ENCODE results near the gene DCDC2C. TPM values are rescaled to one million over a fixed set of nuclear protein-coding genes. Genes with fewer than 3 reads are reported as not detected.

The DCDC2C gene
- total RNA-seq, 4 donors from 2014 or later, result not detected

DNA sequence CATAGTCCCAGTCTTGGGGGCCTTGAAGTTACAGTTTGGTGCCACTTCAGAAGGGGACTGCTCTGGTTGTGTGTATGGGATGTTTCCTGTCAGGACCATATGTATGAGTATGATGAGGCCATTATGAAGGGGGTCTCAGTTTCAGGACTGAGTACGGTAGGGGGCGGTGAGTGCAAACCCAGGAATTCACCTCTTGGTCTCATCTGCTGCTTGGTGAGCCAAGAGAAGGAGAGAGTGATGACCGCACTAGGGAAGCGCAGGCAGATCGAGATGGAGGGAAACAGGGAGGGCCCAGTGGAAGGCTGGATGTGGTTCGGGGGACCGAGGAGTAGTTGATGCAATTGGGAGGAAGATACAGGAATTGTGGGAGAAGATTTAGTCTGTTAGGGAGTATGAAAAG lies 28.5 kb downstream of the DCDC2C start:
- Histone ChIP-seq H3K27ac (no peak overlapping the region), H3K4me3 (no peak overlapping the region), H3K27me3 (no peaks in the 10 kb centered on the region), H3K9me3 (no peaks in the 10 kb centered on the region), H3K4me1 (no peaks in the 10 kb centered on the region), H3K36me3 (no peaks in the 10 kb centered on the region)
- no peak for TF ChIP-seq POLR2A (IDR thresholded peaks at IDR 0.05)
- TF ChIP-seq, protein P1, sequence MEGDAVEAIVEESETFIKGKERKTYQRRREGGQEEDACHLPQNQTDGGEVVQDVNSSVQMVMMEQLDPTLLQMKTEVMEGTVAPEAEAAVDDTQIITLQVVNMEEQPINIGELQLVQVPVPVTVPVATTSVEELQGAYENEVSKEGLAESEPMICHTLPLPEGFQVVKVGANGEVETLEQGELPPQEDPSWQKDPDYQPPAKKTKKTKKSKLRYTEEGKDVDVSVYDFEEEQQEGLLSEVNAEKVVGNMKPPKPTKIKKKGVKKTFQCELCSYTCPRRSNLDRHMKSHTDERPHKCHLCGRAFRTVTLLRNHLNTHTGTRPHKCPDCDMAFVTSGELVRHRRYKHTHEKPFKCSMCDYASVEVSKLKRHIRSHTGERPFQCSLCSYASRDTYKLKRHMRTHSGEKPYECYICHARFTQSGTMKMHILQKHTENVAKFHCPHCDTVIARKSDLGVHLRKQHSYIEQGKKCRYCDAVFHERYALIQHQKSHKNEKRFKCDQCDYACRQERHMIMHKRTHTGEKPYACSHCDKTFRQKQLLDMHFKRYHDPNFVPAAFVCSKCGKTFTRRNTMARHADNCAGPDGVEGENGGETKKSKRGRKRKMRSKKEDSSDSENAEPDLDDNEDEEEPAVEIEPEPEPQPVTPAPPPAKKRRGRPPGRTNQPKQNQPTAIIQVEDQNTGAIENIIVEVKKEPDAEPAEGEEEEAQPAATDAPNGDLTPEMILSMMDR (IDR thresholded peaks at IDR 0.05), result no peak
- DNase-seq, result no peak

DNA sequence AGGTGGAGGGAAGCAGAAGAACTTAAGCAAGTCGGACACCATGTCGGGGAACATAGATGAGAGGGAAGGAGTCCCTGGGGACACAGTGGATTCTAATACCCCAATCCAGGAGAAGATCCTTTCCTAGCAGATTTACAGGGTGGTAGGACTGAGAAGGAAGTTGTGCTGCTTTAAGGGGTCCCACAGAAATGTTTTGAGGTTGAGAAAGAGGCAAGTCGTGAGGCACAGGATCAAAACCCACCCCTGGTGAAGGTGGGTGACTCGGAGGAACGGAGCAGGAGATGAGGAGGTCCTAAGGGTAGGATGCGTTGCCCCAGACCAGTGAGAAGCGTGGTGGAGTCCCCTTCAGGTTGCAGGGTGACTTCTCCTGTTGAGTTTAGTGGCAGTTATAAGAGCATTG lies 32.7 kb downstream of the DCDC2C start:
- Histone ChIP-seq H3K9me3 (no peaks in the 10 kb centered on the region), H3K36me3 (no peaks in the 10 kb centered on the region), H3K4me1 (no peaks in the 10 kb centered on the region), H3K27me3 (no peaks in the 10 kb centered on the region), H3K4me3 (no peak overlapping the region), H3K27ac (no peak overlapping the region)
- no peak for DNase-seq
- no peak for TF ChIP-seq POLR2A (IDR thresholded peaks at IDR 0.05)
- TF ChIP-seq, protein P1 (IDR thresholded peaks at IDR 0.05), result no peak

DNA sequence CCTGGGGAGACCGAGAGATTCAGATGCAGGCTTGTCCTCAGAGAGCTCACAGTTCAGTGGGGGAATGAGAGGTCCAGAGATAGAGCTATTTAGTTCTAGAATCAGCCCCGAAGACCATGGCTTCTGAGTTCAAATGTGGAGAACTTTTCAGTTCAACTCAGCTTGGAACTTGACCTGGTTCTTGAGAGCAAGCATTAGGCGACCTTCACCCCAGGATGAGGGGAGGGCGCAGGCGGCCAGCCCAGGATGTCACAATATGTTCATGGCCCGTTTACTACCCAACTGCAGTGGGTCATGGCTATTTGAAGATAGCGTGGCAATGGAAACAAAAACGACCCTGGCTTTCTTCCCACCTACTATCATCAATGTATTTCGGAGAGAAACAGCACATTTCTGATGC lies 33.8 kb downstream of the DCDC2C start:
- Histone ChIP-seq H3K4me1 (no peaks in the 10 kb centered on the region), H3K9me3 (no peaks in the 10 kb centered on the region), H3K27ac (no peak overlapping the region), H3K4me3 (no peak overlapping the region), H3K36me3 (no peaks in the 10 kb centered on the region), H3K27me3 (no peaks in the 10 kb centered on the region)
- no peak for TF ChIP-seq POLR2A (IDR thresholded peaks at IDR 0.05)
- TF ChIP-seq, protein P1 (IDR thresholded peaks at IDR 0.05), result no peak
- no peak for DNase-seq

DNA sequence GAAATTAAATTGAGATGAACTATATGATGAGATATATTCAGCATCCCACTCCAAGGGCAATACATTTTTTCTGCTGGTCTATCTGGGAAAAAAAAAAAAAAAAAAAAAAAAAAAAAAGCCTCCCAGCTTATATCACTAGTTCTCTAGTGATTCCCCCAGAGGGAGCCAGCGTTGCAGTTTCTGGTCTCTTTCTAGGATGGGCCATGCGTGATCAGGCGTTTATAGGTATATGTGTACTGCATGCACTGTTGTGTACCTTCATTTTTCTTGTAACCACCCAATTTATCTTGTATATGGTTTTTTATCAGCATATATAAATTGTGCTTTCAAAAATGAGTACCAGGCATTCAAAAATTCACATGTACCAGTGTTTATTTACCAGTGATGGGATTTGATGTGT lies 35.1 kb downstream of the DCDC2C start:
- Histone ChIP-seq H3K27me3 (no peaks in the 10 kb centered on the region), H3K36me3 (no peaks in the 10 kb centered on the region), H3K27ac (no peak overlapping the region), H3K4me3 (no peak overlapping the region), H3K4me1 (no peaks in the 10 kb centered on the region), H3K9me3 (no peaks in the 10 kb centered on the region)
- TF ChIP-seq, protein P1 (IDR thresholded peaks at IDR 0.05), result no peak
- TF ChIP-seq POLR2A (IDR thresholded peaks at IDR 0.05), result no peak
- no peak for DNase-seq

DNA sequence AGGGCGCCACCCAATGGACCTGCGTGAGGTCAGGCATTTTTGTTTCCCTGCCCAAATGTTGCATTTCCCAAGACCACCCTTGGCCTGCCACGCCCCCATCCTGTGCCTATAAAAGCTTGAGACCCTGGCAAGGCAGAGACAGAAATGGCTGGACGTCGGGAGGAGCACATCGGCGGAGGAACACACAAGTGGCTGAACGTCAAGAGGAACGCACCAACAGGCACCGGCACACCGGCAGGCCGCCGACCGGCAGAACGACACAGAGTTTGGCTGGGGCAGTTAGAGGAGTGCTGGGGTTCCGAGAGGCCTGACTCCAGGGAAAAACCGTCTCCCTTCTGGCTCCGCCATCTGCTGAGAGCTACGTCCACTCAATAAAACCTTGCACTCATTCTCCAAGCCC lies 35.9 kb downstream of the DCDC2C start:
- H3K9me3 ChIP-seq, result no peaks in the 10 kb centered on the region
- H3K27me3 ChIP-seq, result no peaks in the 10 kb centered on the region
- H3K4me1 ChIP-seq, result no peaks in the 10 kb centered on the region
- no peak for TF ChIP-seq POLR2A (IDR thresholded peaks at IDR 0.05)
- TF ChIP-seq, protein P1 (IDR thresholded peaks at IDR 0.05), result no peak
- H3K27ac ChIP-seq, result no peak overlapping the region
- no peaks in the 10 kb centered on the region for H3K36me3 ChIP-seq
- DNase-seq, result no peak
- H3K4me3 ChIP-seq, result no peak overlapping the region

DNA sequence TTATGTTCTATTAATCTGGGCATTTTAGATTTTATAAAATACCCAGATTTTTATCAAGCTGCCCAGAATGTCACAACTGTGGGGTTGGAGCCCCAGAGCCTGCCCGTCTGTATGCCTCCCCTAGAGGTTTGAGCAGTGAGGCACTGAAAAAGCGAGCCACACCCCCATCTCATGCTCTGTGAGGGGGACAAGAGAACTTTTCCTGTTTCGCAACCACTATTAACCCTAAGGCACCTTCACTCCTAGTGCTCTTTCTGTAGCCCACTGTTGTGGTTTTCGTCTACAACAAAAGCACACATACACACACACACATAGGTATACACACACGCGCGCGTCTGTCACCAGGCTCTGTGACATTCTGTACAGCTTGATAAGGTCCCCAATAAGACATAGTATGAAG lies 38.0 kb downstream of the DCDC2C start:
- no peaks in the 10 kb centered on the region for H3K36me3 ChIP-seq
- no peaks in the 10 kb centered on the region for H3K4me1 ChIP-seq
- H3K27ac ChIP-seq, result no peak overlapping the region
- DNase-seq, result no peak
- H3K9me3 ChIP-seq, result no peaks in the 10 kb centered on the region
- no peak overlapping the region for H3K4me3 ChIP-seq
- no peak for TF ChIP-seq POLR2A (IDR thresholded peaks at IDR 0.05)
- TF ChIP-seq, protein P1 (IDR thresholded peaks at IDR 0.05), result no peak
- H3K27me3 ChIP-seq, result no peaks in the 10 kb centered on the region
